Iris pigment epithelial cell (primary cell): ENCODE measurements around the gene ARFGEF2.
"Not testable (repeated sequence)": the region's sequence is repeated elsewhere in the genome, so short reads cannot be mapped to it uniquely, and the experiment has no call there.

ENCODE experiments used
- DNase-seq: peaks from one replicate; pipeline ENCODE4 v3.0.0-alpha.2; 2011; ENCODE audit warnings: low read depth

The ARFGEF2 gene

DNA sequence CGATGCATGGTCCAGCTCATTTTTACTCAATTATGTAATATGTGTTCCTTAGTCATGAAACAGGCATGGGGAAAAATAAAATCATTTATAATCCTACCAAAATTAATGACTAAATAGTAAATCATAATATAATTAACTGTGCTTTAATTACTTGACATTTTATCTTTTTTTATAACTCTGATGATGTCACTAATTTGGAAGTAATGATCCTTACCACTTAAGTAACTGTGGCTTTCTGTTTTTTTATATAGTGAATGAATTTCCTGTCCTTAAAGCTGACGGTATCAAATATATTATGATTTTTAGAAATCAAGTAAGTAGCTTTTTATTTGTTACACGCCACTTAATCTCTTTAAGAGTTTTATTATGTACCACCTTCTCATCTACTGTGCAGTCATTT, 156.8 kb downstream of the ARFGEF2 start:
- DNase-seq: no peak

DNA sequence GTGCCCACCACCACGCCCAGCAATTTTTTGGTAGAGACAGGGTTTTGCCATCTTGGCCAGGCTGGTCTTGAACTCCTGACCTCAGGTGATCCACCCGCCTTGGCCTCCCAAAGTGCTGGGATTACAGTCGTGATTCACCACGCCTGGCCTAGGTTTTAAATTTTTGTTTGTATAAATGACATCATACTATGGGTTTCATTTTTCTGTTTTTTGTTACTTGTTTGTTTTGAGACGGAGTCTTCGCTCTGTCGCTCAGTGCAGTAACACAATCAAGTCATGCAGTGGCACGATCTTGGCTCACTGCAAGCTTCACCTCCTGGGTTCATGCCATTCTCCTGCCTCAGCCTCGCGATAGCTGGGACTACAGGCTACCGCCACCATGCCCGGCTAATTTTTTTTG, 160.8 kb downstream of the ARFGEF2 start:
- DNase-seq: not testable (repeated sequence)
